Endothelial cell of umbilical vein (primary cell): ENCODE data around the gene MARCHF11. TPM values are rescaled to one million over a fixed set of nuclear protein-coding genes. Genes with fewer than 3 reads are reported as not detected.

Experiments
- BruUV-seq: library from RNA; stranded (reverse); fragments of 400-500 nt; replicated peaks from 2 replicates; lab custom pipeline; 2021; lab: Mats Ljungman, UMichigan
- CTCF ChIA-PET: fragments of 300-600, 350-600 bp; sonication (Branson Sonifier 250); formaldehyde crosslinking; loops from one replicate; lab custom pipeline; 2021; ENCODE audit warnings: antibody characterized with exemption, inconsistent platforms; lab: Charles Lee
- POLR2A ChIA-PET: fragments of 300-600, 350-600 bp; sonication (Branson Sonifier 250); formaldehyde crosslinking; loops from one replicate; lab custom pipeline; 2021; ENCODE audit warnings: antibody characterized with exemption, inconsistent platforms; lab: Charles Lee
- DNase-seq: peaks from one replicate; pipeline ENCODE4 v3.0.0-alpha.2; 2011; ENCODE audit warnings: low read depth, low spot score
- FAIRE-seq: peaks from 2 replicates; lab custom pipeline; 2011; peaks lifted over from hg19 to GRCh38; lab: Jason Lieb, UNC
- H2AFZ ChIP-seq: 2 replicates; pipeline ENCODE4 v1.6.0; 2012; ENCODE audit warnings: low read depth, low read length, control low read depth, inconsistent platforms
- H3K27ac ChIP-seq: 2 replicates; pipeline ENCODE4 v1.5.1; 2011; ENCODE audit warnings: low read depth, mild to moderate bottlenecking, control low read depth, low read length, moderate library complexity; ENCODE audit not compliant: insufficient read depth
- H3K27me3 ChIP-seq, 2 experiments: 2 replicates each; pipeline versions ENCODE4 v1.6.0 to v1.6.1; 2011; ENCODE audit warnings: low read length in 2 of 2, mixed read lengths in 1 of 2; ENCODE audit not compliant: control insufficient read depth in 2 of 2, insufficient read depth in 2 of 2
- H3K36me3 ChIP-seq, 2 experiments: 2 replicates in 1 of 2; 3 replicates in 1 of 2; pipeline ENCODE4 v1.5.1; 2011; ENCODE audit warnings: low read length in 2 of 2, mild to moderate bottlenecking in 1 of 2, moderate library complexity in 1 of 2; ENCODE audit not compliant: control insufficient read depth in 2 of 2, insufficient read depth in 2 of 2; ENCODE audit errors: extremely low read depth in 1 of 2
- H3K4me1 ChIP-seq: 3 replicates; pipeline ENCODE4 v1.5.1; 2011; ENCODE audit warnings: mild to moderate bottlenecking, low read length; ENCODE audit not compliant: control insufficient read depth, insufficient read depth; ENCODE audit errors: extremely low read depth
- H3K4me2 ChIP-seq: 2 replicates; pipeline ENCODE4 v1.6.1; 2011; ENCODE audit warnings: low read length, control low read depth, mixed read lengths; ENCODE audit not compliant: insufficient read depth
- H3K4me3 ChIP-seq, 3 experiments: fragments of 200-600 bp in 1 of 3; sonication (generic), shearing (Covaris generic) in 1 of 3; replicated peaks in 1 of 3; 2 replicates each; pipeline ENCODE4 v1.5.1; 2011 to 2016; ENCODE audit warnings: control low read depth in 3 of 3, low read length in 3 of 3, mild to moderate bottlenecking in 2 of 3, inconsistent platforms in 1 of 3, low read depth in 1 of 3, moderate library complexity in 1 of 3; ENCODE audit not compliant: insufficient read depth in 1 of 3
- H3K79me2 ChIP-seq: 2 replicates; pipeline ENCODE4 v1.6.0; 2012; ENCODE audit warnings: low read length, inconsistent platforms; ENCODE audit not compliant: control insufficient read depth, insufficient read depth
- H3K9ac ChIP-seq: replicated peaks from 2 replicates; pipeline ENCODE3; 2011; ENCODE audit warnings: low read length, control low read depth; ENCODE audit not compliant: insufficient read depth; ENCODE audit errors: extremely low read depth
- H3K9me1 ChIP-seq: replicated peaks from 3 replicates; pipeline ENCODE4 v1.6.0; 2011; ENCODE audit warnings: mild to moderate bottlenecking, low read length; ENCODE audit not compliant: control insufficient read depth, insufficient read depth; ENCODE audit errors: extremely low read depth
- H3K9me3 ChIP-seq: replicated peaks from 2 replicates; pipeline ENCODE4 v1.5.1; 2012; ENCODE audit warnings: low read length, inconsistent platforms; ENCODE audit not compliant: control insufficient read depth, insufficient read depth
- H4K20me1 ChIP-seq: replicated peaks from 2 replicates; pipeline ENCODE3; 2011; ENCODE audit warnings: mild to moderate bottlenecking, low read length; ENCODE audit not compliant: control insufficient read depth, insufficient read depth; ENCODE audit errors: extremely low read depth
- CTCF ChIP-seq, 2 donors: IDR thresholded peaks; 1 replicate in 1 of 2; 2 replicates in 1 of 2; pipeline ENCODE4 v1.5.1; 2011; ENCODE audit warnings: low read length in 2 of 2, mild to moderate bottlenecking in 2 of 2, moderate library complexity in 2 of 2, control low read depth in 1 of 2, inconsistent platforms in 1 of 2, low read depth in 1 of 2; ENCODE audit not compliant: insufficient read depth in 1 of 2; ENCODE audit errors: extremely low read depth in 1 of 2
- EZH2 ChIP-seq: IDR thresholded peaks from 2 replicates; pipeline ENCODE4 v1.6.1; 2012; ENCODE audit warnings: borderline replicate concordance, low read depth, mild to moderate bottlenecking, moderate library complexity, low read length, inconsistent platforms; ENCODE audit not compliant: severe bottlenecking
- JUN ChIP-seq: IDR thresholded peaks from 2 replicates; pipeline ENCODE4 v1.6.1; 2011; ENCODE audit warnings: borderline replicate concordance, low read depth; ENCODE audit not compliant: insufficient read length, insufficient read depth
- POLR2A ChIP-seq: IDR thresholded peaks from 2 replicates; pipeline ENCODE4 v1.6.1; 2012; ENCODE audit warnings: low read depth, mild to moderate bottlenecking, control low read depth, low read length
- dilution Hi-C: fragments of 300-500 bp; cut with MboI; formaldehyde crosslinking; loops from one replicate; pipeline ENCODE4 v1.15.0; 2019; ENCODE audit warnings: low sequenced_read_pairs; ENCODE audit not compliant: extremely low pct_ligation_motif_present
- intact Hi-C: fragments of 100-400 bp; cut with micrococcal nuclease; formaldehyde crosslinking; loops from one replicate; pipeline ENCODE4 v1.10.0; 2022
- polyA plus RNA-seq, 4 experiments: library from polyadenylated mRNA; depleted of rRNA in 3 of 4; stranded (reverse) in 3 of 4; unstranded in 1 of 4; fragments of >200 nt; gene quantifications; 2 replicates each; pipeline versions ENCODE4 v1.2.1 to v1.2.3, GENCODE V29; 2011 to 2012; ENCODE audit warnings: missing spikeins in 1 of 4
- small RNA-seq: library from RNA; depleted of rRNA; stranded (forward); fragments of <200 nt; gene quantifications from one replicate; pipeline ENCODE3, GENCODE V24; 2012; ENCODE audit warnings: low replicate concordance, low read depth; ENCODE audit not compliant: insufficient read depth, insufficient read length
- total RNA-seq: library from RNA; stranded (reverse); gene quantifications from 2 replicates; pipeline ENCODE4 v1.2.3, GENCODE V29; 2021

MARCHF11 gene
- total and polyA plus RNA-seq, 2 donors (not counting 3 experiments of a cell fraction or from before 2014, with no cell fraction given): not detected

- Histone ChIP-seq H3K9me3 (no peaks in the 10 kb centered on the region), H3K4me2 (no peak overlapping the region), H4K20me1 (no peaks in the 10 kb centered on the region), H3K79me2 (no peaks in the 10 kb centered on the region), H3K27ac (no peak overlapping the region), H3K9me1 (no peaks in the 10 kb centered on the region), H3K4me3 (no peak overlapping the region), H3K9ac (no peak overlapping the region), H3K36me3 (no peaks in the 10 kb centered on the region), H3K27me3 (peaks cover 0 to 2% of the 10 kb centered on the region in 2 experiments), H3K4me1 (no peaks in the 10 kb centered on the region), H2AFZ (no peak overlapping the region)
- intact Hi-C loops (no loop called here), dilution Hi-C loops (no loop called here)
- DNase-seq (no peak), FAIRE-seq (no peak)
- no TSS peak for BruUV-seq
- CTCF ChIA-PET: no interaction called here
- TF ChIP-seq JUN (no peak), EZH2 (no peak), POLR2A (no peak), CTCF (IDR thresholded peaks at IDR 0.05; ENCODE audit: extremely low read depth in 1 of 2, insufficient read depth in 1 of 2, low read depth in 1 of 2, low read length in 2 of 2) (no peak)
- POLR2A ChIA-PET: no interaction called here
Measured at GRCh38 chr5:16017720-16018119, 161.9 kb downstream of the MARCHF11 start.

Small RNA genes within 50 kb of the gene (small RNA-seq; reads per million reads assigned to genes)
- not detected for gene RNA5SP178
